Sciatic nerve (tissue), 2 donors: ENCODE data around the gene TBX6. TPM values are rescaled to one million over a fixed set of nuclear protein-coding genes. Genes with fewer than 3 reads are reported as not detected.
"Not testable (repeated sequence)": the region's sequence is repeated elsewhere in the genome, so short reads cannot be mapped to it uniquely, and the experiment has no call there.

Experiments
- ATAC-seq: fragments of 200-7000 bp; cut with Tn5 transposase; one replicate; pipeline ENCODE4 v1.9.1; 2020; ENCODE audit warnings: mild to moderate bottlenecking, moderate library complexity
- DNase-seq: peaks from one replicate; pipeline ENCODE4 v3.0.0-alpha.2; 2020; ENCODE audit warnings: low spot score
- intact Hi-C: fragments of 100-400 bp; cut with DNase I; formaldehyde crosslinking; loops from one replicate; pipeline ENCODE4 v1.14.2; 2022
- total RNA-seq: library from RNA; stranded (reverse); fragmentation: NEBNext Ultra II Directional; extraction: Animal tissue kit (Norgen Biotek cat#: 25700); gene quantifications from one replicate; pipeline ENCODE4 v1.2.1, GENCODE V29; 2021
- donor health status: DM: no; HTN: no; CAD: no.
- donor health status: DM: no; HTN: no; CAD: no.

TBX6 gene
- total RNA-seq, 1 donor from 2014 or later: 1.7 TPM

DNA sequence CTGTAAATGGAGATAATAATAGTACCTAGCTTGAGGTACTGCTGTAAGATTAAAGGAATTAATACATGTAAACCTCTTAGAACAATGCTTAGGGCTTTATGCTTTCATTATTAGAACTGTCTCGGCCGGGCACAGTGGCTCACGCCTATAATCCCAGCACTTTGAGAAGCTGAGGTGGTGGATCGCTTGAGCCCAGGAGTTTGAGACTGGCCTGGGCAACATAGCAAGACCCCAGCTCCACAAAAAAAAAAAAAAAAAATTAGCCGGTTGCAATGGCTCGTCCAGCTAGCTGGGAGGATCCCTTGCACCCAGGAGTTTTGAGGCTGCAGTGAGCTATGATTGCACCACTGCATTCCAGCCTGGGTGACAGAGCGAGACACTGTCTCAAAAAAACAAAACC, 23.1 kb upstream of the TBX6 start:
- ATAC-seq, intact Hi-C loops, DNase-seq: not testable (repeated sequence)

DNA sequence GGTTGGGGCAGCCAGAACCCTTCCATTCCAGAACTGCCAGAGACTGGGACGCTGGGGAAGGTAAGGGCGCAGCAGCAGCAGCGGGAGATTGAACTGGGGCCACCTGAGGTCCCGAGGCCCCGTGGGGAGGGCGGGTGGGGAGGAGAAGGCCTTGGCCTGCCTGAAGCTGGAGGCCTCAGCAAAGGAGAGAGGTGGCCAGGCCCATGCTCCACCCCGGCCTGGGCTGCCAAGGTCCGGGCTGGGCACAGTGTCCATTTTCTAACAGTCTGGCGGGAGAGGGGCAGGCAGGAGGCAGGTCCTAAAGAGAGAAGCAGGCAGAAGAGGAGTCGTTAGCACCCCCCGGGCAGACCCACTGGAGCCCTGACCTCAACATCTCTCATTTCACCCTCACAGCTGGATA, 22.7 kb upstream of the TBX6 start:
- intact Hi-C loops: no loop called here
- ATAC-seq (no peak), DNase-seq (no peak)

DNA sequence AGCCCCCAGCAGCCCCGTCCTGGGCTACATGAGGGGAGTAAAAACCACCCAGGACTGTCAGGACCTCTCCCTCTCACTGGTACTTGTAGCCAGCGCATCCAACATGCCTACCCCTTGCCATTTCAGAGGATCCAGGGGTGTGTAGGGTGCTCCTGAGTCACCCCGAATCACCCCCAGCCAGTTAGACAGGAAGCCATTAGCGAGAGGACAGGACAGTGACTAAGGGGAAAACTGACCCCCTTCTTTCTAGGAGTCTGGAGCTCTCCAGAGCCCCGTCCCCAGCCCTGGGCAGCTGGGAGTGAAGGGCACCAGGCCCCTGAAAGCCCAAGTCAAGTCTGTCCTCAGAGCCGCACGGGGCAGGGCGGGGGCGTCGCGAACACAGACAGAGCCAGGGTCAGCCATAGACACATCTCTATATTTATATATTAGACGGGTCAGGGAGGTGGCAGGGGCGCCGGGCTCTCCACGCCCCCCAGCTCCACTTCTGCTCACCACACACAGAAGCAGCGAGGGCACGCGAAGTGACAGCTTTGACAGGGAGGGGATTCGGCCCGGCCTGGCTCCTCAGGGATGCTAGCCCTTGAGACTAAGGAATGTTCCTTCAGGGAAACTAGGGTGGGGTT, 22.1 kb upstream of the TBX6 start:
- ATAC-seq: no peak
- intact Hi-C loops: no loop called here
- DNase-seq: no peak

DNA sequence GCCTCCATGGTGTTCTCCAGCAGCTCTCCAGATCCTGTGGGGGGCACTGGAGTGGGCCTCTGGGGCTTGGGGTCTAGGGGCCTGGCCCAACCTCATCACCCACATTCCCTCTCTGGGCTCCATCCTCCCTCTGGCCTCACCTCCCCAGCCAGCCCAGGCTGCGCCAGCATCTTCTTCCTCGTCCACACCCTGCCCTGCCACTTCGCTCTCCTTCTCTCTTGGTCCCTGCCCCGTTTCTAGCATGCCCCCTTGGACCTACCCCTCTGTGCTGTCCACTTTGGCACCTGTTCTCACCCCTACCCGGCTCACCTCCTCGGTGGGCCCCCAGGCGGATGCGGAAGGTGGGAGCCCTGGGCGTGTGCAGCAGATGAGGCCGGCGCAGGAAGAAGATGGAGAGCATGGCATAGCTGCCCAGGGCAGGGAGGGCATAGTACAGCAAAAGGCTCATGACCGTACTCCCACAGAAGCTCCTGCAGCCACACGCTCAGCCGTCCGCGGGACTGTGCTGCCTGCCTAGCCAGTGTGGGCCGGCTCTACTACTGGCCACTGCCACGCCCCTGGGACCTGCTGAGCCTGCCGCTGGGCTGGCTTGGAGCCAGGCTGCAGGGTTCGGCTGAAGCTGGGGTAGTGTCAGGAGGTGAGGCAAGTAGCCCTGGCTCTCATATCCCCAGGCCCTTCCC, 21.4 kb upstream of the TBX6 start, which contains the start of gene GDPD3:
GDPD3 (minus strand) TSS at position 507 of the 680 bp plus-strand sequence; CDS start at position 448, 59 bp downstream.
- DNase-seq: peak; percentile 74
- intact Hi-C loops: no loop called here
- ATAC-seq: peak; percentile 77

GRCh38 chr16:30112197-30113030, 20.7 kb upstream of the TBX6 start:
- peak; percentile 63 for ATAC-seq
- DNase-seq: peak; percentile 75
- intact Hi-C loops: no loop called here

DNA sequence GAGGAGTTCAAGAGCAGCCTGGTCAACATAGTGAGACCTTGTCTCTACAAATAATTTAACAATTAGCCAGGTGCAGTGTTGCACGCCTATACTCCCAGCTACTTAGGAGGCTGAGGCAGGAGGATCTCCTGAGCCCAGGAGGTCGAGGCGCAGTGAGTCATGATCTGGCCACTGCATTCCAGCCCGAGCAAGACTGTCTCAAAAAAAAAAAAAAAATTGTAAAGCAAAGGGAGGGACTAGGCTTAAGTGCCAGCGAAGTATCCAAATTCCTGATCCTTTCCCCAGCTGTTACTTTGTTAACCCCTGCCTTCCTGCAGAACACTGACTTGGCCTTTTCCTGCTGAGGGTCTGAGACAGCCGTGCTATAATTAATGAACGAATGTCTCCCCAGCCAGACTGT, 18.9 kb upstream of the TBX6 start:
- intact Hi-C loops: no loop called here
- no peak for DNase-seq
- ATAC-seq: no peak

- DNase-seq (no peak), ATAC-seq (no peak)
- intact Hi-C loops: no loop called here
Measured at GRCh38 chr16:30108059-30108850, 16.5 kb upstream of the TBX6 start.

- ATAC-seq: no peak
- intact Hi-C loops: no loop called here
- DNase-seq: no peak
Measured at GRCh38 chr16:30104492-30104891, 12.8 kb upstream of the TBX6 start.

DNA sequence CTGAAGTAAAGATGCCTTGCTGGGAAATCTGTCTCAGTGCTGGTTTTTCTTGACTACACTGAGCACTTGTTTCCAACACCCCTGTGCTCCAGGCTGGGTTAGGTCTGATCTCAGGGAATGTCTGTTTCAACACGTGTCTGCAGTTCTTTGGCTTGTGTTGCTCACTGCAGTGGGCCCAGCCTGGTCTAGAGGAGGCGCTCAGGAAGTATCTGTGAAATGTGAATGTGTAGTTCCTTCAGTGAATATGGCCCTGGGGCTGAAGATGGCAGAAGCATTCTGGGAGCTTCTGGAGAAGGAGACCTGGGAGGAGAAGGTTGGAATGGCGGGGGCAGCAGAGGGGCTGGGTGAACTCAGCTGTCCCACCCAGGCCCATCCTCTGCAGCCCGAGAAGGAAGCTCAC, 12.4 kb upstream of the TBX6 start:
- ATAC-seq (no peak), DNase-seq (no peak)
- intact Hi-C loops: no loop called here

DNA sequence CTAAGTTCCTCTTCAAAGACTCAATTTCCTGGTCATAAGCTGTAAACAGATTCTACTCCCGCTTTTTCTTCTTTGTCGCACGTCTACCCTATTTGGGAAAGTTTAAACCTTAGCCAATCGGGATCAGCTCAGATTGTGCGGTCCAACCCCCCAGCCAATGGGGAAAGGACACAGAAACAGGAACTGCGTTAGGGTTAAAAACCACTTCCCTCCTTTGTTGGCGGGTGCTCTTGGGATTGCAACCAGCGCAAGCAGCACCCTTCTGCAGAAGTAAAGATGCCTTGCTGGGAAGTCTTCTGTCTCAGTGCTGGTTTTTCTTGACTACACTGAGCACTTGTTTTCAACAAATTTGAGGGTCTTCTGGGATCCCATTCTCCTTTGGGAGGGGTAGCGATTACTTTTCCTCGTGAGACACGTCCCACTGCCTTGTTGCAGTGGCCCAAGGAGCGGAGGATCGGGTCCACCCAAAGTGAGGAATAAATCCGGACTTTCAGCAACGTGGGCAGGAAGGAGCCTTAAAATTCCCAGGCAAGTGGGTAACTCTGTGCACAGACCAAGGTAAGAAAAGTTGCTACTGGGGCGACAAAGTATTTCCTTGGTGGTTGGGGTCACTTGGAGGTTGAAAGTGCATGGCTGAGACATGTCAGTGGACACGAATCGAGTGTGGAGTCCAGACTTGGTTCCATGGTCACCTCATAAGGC, 5.3 kb upstream of the TBX6 start:
- intact Hi-C loops: loop anchor here (10.0 kb wide), 1 partner anchor 308 kb away; the partner anchor contains the start of gene ZNF771
- no peak for DNase-seq
- no peak for ATAC-seq

GRCh38 chr16:30096105-30096861, 4.6 kb upstream of the TBX6 start, which contains the start of gene YPEL3:
Gene YPEL3, minus strand, starts transcription at chr16:30096213. Its CDS starts 731 bp downstream, at chr16:30095482.
- ATAC-seq (peak; percentile 77), DNase-seq (peak; percentile 95)
- intact Hi-C loops: loop anchor here (10.0 kb wide), 1 partner anchor 309 kb away; the partner anchor contains the start of gene ZNF771

DNA sequence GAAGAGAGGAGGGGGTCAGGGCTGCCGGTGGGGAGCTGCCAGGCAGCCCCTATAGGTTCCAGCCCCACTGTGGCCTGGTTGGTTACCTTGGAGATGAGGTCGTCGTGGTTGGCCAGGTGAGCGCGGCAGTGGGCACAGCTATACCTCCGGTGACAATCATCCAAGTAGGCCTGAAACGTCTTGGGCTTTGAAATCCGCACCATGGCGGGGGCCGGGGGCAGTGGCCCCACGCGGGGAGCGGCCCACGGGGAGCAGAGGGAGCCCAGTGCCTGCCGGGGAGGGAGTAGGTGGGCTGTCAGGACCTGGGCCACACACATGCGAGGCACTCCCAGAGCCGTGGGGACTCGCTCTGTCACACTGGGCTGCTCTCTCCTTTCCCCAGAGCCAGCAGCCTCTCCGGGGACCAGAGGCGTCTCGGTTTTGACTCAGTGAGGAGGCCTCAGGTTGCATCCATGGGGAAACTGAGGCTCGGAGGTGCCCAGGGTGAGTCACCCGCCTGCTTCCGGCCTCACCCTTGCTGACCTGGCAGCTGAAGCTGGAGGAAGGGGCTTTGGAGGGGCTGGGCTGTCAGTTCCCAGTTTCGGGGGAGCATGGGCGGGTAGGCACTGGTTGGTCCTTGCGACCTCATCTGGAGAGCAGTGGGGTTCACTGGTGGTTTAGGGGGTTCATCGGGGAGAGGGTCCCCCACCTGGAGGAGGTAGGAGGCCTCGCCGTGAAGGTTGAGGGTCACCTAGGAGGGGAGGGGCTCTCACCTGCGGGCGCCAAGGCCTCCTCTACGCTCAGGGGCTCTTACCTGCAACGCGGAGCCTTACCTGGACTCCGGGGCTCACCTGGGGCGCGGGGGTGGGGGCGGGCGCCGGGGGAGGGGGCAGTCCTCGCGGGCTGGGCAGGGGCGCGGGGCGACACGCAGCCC, 3.7 kb upstream of the TBX6 start:
- ATAC-seq: no peak
- peak; percentile 74 for DNase-seq
- intact Hi-C loops: loop anchor here (10.0 kb wide), 1 partner anchor 309 kb away; the partner anchor contains the start of gene ZNF771

DNA sequence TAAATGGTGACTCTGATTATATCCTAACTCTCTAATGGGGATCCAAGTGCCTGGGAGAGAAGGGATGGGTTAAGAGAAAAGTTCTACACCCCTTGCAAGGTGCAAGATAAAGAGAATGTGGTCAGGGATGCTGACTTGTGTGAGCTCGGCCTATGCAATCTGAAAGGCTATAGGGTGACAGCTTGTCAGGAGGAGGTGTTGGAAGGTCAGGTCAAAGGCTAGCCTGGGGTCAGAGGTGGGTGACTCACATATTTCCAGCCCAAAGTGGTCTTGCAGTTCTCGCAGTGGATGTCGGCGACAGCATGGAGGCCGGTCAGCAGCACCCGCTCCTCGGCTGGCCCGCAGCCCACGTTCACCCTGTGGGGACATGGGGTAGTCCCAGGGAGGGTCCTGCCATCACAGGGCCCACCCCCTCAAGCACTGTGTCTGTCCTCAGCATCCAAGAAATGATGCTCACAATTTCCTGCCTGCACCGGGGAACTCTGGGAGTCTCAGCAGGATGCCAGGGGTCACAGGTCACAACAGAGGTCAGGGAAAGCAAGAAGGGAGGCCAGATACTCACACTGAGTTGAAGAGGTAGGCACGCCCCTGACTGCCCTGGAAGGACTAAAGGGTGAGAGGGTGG, 2.9 kb upstream of the TBX6 start:
- ATAC-seq: no peak
- intact Hi-C loops: loop anchor here (10.0 kb wide), 1 partner anchor 310 kb away; the partner anchor contains the start of gene ZNF771
- no peak for DNase-seq

GRCh38 chr16:30092373-30093010, 768 bp upstream of the TBX6 start:
- ATAC-seq (peak; percentile 74), DNase-seq (peak; percentile 81)
- intact Hi-C loops: loop anchor here (10.0 kb wide), 1 partner anchor 312 kb away; the partner anchor contains the start of gene ZNF771

GRCh38 chr16:30090610-30091331, 953 bp downstream of the TBX6 start:
- intact Hi-C loops: loop anchor here (10.0 kb wide), 1 partner anchor 314 kb away; the partner anchor contains the start of gene ZNF771
- ATAC-seq (no peak), DNase-seq (no peak)
